ENCODE results near the gene CACNA1D.

DNA sequence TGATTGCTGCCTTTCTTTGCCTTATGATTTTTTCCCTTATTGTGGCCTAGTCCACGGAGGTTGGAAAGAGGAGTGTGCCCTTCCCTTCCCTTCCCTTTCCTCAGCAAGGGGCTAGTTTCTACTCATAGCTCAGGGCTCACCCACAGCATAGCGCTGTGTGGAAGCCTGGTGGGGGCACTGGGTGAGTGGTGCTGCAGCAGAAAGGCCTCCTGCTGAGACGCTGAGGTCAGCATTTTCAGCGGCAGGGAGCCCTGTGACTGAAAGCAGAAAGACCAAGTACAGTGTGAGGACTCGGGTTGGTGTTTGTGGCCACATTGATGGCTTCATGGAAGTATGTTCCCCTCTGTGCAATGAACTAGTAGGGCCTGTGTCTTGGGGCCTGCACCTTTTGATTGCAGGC is 21.9 kb downstream of the CACNA1D start:
- TF ChIP-seq, protein P1, sequence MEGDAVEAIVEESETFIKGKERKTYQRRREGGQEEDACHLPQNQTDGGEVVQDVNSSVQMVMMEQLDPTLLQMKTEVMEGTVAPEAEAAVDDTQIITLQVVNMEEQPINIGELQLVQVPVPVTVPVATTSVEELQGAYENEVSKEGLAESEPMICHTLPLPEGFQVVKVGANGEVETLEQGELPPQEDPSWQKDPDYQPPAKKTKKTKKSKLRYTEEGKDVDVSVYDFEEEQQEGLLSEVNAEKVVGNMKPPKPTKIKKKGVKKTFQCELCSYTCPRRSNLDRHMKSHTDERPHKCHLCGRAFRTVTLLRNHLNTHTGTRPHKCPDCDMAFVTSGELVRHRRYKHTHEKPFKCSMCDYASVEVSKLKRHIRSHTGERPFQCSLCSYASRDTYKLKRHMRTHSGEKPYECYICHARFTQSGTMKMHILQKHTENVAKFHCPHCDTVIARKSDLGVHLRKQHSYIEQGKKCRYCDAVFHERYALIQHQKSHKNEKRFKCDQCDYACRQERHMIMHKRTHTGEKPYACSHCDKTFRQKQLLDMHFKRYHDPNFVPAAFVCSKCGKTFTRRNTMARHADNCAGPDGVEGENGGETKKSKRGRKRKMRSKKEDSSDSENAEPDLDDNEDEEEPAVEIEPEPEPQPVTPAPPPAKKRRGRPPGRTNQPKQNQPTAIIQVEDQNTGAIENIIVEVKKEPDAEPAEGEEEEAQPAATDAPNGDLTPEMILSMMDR (conservative IDR thresholded peaks at IDR 0.05; ENCODE audit: low read depth, low read length): no peak
- TF ChIP-seq EZH2 (IDR thresholded peaks at IDR 0.05; ENCODE audit: borderline replicate concordance, low read depth, low read length, poor library complexity, severe bottlenecking): no peak

All from A673 (cell line).